GM23338 (cell line): Measurements from ENCODE around the gene FAM20C. TPM values are rescaled to one million over a fixed set of nuclear protein-coding genes. Genes with fewer than 3 reads are reported as not detected.

Experiments
- ATAC-seq: fragments of 200-7000 bp; cut with Tn5 transposase; 3 replicates; pipeline ENCODE4 v1.9.1; 2020
- DNase-seq: peaks from one replicate; pipeline ENCODE4 v3.0.0-alpha.2; 2015; ENCODE audit warnings: low spot score
- H2AFZ ChIP-seq: fragments of 200-600 bp; sonication (generic); 2 replicates; pipeline ENCODE4 v1.8.0; 2016; ENCODE audit warnings: antibody characterized with exemption, mild to moderate bottlenecking, moderate library complexity
- H3F3A ChIP-seq: fragments of 200-600 bp; sonication (generic); replicated peaks from 2 replicates; pipeline ENCODE4 v1.8.0; 2017; ENCODE audit warnings: antibody characterized with exemption, mixed run types, low read depth
- H3K27ac ChIP-seq: fragments of 200-600 bp; sonication (generic); 2 replicates; pipeline ENCODE4 v1.6.1; 2016; ENCODE audit warnings: low read depth
- H3K27me3 ChIP-seq: fragments of 200-600 bp; sonication (generic); 2 replicates; pipeline ENCODE4 v1.8.0; 2016; ENCODE audit warnings: mild to moderate bottlenecking, mixed run types, moderate library complexity; ENCODE audit not compliant: insufficient read depth
- H3K36me3 ChIP-seq: fragments of 200-600 bp; sonication (generic); 2 replicates; pipeline ENCODE4 v1.8.0; 2016; ENCODE audit warnings: mild to moderate bottlenecking; ENCODE audit not compliant: insufficient read depth
- H3K4me1 ChIP-seq: fragments of 200-600 bp; sonication (generic); 2 replicates; pipeline ENCODE4 v1.8.0; 2016; ENCODE audit warnings: mild to moderate bottlenecking, moderate library complexity; ENCODE audit not compliant: insufficient read depth
- H3K4me2 ChIP-seq: fragments of 200-600 bp; sonication (generic); 2 replicates; pipeline ENCODE4 v1.7.1; 2017; ENCODE audit warnings: mixed run types
- H3K4me3 ChIP-seq: fragments of 200-600 bp; sonication (generic); 2 replicates; pipeline ENCODE4 v1.6.1; 2016; ENCODE audit warnings: mixed run types
- H3K79me2 ChIP-seq: fragments of 200-600 bp; sonication (generic); replicated peaks from 2 replicates; pipeline ENCODE4 v1.8.0; 2017; ENCODE audit warnings: mild to moderate bottlenecking; ENCODE audit not compliant: insufficient read depth
- H3K9me2 ChIP-seq: fragments of 200-600 bp; sonication (generic); 2 replicates; pipeline ENCODE4 v1.8.0; 2017; ENCODE audit not compliant: insufficient read depth
- H4K20me1 ChIP-seq: fragments of 200-600 bp; sonication (generic); replicated peaks from 2 replicates; pipeline ENCODE4 v1.8.0; 2017; ENCODE audit warnings: mild to moderate bottlenecking; ENCODE audit not compliant: insufficient read depth
- H3K27ac Mint-ChIP-seq: 2 replicates; pipeline ENCODE4 v1.8.0; 2020; ENCODE audit warnings: inconsistent platforms, mild to moderate bottlenecking, moderate library complexity, mixed read lengths
- H3K27me3 Mint-ChIP-seq: 3 replicates; pipeline ENCODE4 v1.8.0; 2022; ENCODE audit warnings: low read depth, mild to moderate bottlenecking, moderate library complexity, mixed read lengths, inconsistent platforms; ENCODE audit not compliant: insufficient read depth, poor library complexity
- H3K36me3 Mint-ChIP-seq: 3 replicates; pipeline ENCODE4 v1.8.0; 2021; ENCODE audit warnings: low read depth, mild to moderate bottlenecking, inconsistent platforms, moderate library complexity, mixed read lengths
- H3K4me1 Mint-ChIP-seq: 3 replicates; pipeline ENCODE4 v1.8.0; 2020; ENCODE audit warnings: mild to moderate bottlenecking, inconsistent platforms, mixed read lengths
- H3K4me3 Mint-ChIP-seq: 3 replicates; pipeline ENCODE4 v1.8.0; 2021; ENCODE audit warnings: moderate library complexity, mild to moderate bottlenecking, inconsistent platforms, mixed read lengths
- H3K9me3 Mint-ChIP-seq: 3 replicates; pipeline ENCODE4 v1.8.0; 2020; ENCODE audit warnings: moderate library complexity, mild to moderate bottlenecking, inconsistent platforms, mixed read lengths
- CREB1 ChIP-seq: fragments of 250-450 bp; sonication (Bioruptor Pico); IDR thresholded peaks from 2 replicates; pipeline ENCODE4 v1.5.0; 2020; ENCODE audit warnings: low read depth, mild to moderate bottlenecking, moderate library complexity
- CTCF ChIP-seq, 2 experiments: fragments of 200-600 bp in 1 of 2; sonication (generic) in 1 of 2; conservative IDR thresholded peaks; 2 replicates each; pipeline versions ENCODE4 v1.5.1 to v1.6.1; 2016 to 2017; ENCODE audit warnings: antibody characterized with exemption in 2 of 2, low read depth in 2 of 2, mild to moderate bottlenecking in 2 of 2, moderate library complexity in 1 of 2
- ETS1 ChIP-seq: IDR thresholded peaks from 2 replicates; pipeline ENCODE4 v1.6.1; 2016; ENCODE audit warnings: antibody characterized with exemption
- EZH2phosphoT487 ChIP-seq: fragments of 200-600 bp; sonication (generic); IDR thresholded peaks from one replicate; pipeline ENCODE4 v1.8.1; 2018; ENCODE audit warnings: antibody characterized with exemption; ENCODE audit not compliant: unreplicated experiment
- JUNB ChIP-seq: IDR thresholded peaks from one replicate; pipeline ENCODE4 v1.6.1; 2016; ENCODE audit warnings: antibody characterized with exemption; ENCODE audit not compliant: unreplicated experiment
- NANOG ChIP-seq: IDR thresholded peaks from 2 replicates; pipeline ENCODE4 v1.6.1; 2016; ENCODE audit warnings: antibody characterized with exemption, borderline replicate concordance
- STAT1 ChIP-seq: IDR thresholded peaks from one replicate; pipeline ENCODE4 v1.6.1; 2016; ENCODE audit warnings: antibody characterized with exemption; ENCODE audit not compliant: unreplicated experiment
- ZNF462 ChIP-seq: fragments of 250-450 bp; sonication (Bioruptor Pico); IDR thresholded peaks from 2 replicates; pipeline ENCODE4 v1.5.0; 2020; ENCODE audit warnings: mild to moderate bottlenecking, moderate library complexity
- polyA plus RNA-seq: library from polyadenylated mRNA; unstranded; fragments of >200 nt; fragmentation: Nextera tagmentation; extraction: Ambion mirVana; gene quantifications from 2 replicates; pipeline ENCODE4 v1.2.1, GENCODE V29; 2016
- total RNA-seq: library from RNA; depleted of rRNA; stranded (reverse); fragments of >200 nt; shearing (Covaris generic); gene quantifications from 2 replicates; pipeline ENCODE4 v1.2.3, GENCODE V29; 2014

FAM20C gene
- total and polyA plus RNA-seq, 2 experiments from 2014 or later = 7.6 to 24.8 TPM

DNA sequence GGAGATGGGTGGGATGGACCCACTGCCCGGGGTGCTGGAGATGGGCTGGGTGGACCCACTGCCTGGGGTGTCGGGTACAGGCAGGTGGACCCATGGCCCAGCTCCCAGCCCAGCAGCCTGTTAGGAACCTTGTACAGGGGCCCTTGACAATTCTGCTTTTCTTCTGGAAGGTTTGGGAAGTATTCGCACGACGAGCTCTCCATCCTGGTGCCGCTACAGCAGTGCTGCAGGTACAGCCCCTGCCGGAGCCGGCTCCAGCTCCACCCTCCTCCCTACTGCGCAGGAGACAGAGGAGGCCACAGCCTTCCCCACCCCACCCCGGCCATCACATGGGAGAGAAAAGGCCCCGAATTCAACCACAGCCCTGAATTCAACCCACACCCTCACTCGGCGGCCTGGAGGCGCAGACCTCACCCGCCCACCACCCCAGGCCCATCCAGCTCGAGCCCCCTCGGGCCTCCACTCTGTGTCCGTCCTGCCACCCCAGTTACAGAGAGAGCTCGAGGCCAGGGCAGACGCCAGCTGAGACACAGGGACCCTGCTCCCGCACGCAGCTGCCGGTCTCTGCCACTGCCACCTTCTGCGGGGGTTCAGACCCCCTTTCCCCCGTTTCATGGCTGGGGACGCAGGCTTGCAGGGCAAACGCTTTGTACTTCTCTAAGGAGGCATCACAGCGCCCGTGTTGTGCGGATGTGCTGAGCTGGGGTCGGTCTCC is 66.3 kb downstream of the FAM20C start:
- Histone ChIP-seq H3K27me3 (no peaks in the 10 kb centered on the region), H3K4me1 (no peaks in the 10 kb centered on the region), H3K4me2 (no peak overlapping the region), H3K27ac (no peak overlapping the region), H2AFZ (no peak overlapping the region), H3K4me3 (no peak overlapping the region), H3K79me2 (no peaks in the 10 kb centered on the region), H4K20me1 (no peaks in the 10 kb centered on the region), H3K9me2 (no peaks in the 10 kb centered on the region), H3F3A (peaks cover 7% of the 10 kb centered on the region; the same call in 1 of the 2 replicates), H3K36me3 (peaks cover 10% of the 10 kb centered on the region; the same call in 1 of the 2 replicates)
- TF ChIP-seq CREB1 (CRISPR knock-in tag) (no peak), ZNF462 (CRISPR knock-in tag) (no peak)
- Mint-ChIP-seq H3K36me3 (peaks cover 89% of the 10 kb centered on the region), H3K27ac (no peak overlapping the region), H3K9me3 (peaks cover 85% of the 10 kb centered on the region), H3K4me3 (no peak overlapping the region), H3K4me1 (no peaks in the 10 kb centered on the region; the same call in 2 of the 3 replicates), H3K27me3 (peaks cover 40% of the 10 kb centered on the region)
- ATAC-seq (no peak), DNase-seq (no peak)

DNA sequence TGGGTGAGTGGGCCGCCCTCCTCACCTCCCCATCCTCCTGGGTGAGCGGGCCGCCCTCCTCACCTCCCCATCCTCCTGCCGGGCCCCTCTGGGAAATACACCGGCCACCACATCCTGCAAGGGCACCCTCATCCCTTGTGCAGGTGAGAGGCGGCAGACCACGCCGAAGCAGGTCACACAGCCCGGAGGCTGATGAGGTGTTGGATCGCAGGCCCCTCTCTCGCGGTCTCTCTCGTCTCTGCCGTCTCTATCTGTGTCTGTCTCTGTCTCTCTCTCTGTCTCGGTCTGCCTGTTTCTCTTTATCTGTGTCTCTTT is 66.8 kb downstream of the FAM20C start:
- Mint-ChIP-seq H3K9me3 (peaks cover 86% of the 10 kb centered on the region), H3K36me3 (peaks cover 87% of the 10 kb centered on the region), H3K27ac (no peak overlapping the region), H3K4me3 (no peak overlapping the region), H3K4me1 (no peaks in the 10 kb centered on the region; the same call in 2 of the 3 replicates), H3K27me3 (peaks cover 41% of the 10 kb centered on the region)
- no peak overlapping the region for H3K27ac ChIP-seq
- H3K79me2 ChIP-seq = no peaks in the 10 kb centered on the region
- no peak overlapping the region for H3K4me2 ChIP-seq
- H3K9me2 ChIP-seq = no peaks in the 10 kb centered on the region
- H3K4me3 ChIP-seq = no peak overlapping the region
- H3K36me3 ChIP-seq = peaks cover 10% of the 10 kb centered on the region; the same call in 1 of the 2 replicates
- H4K20me1 ChIP-seq = no peaks in the 10 kb centered on the region
- ATAC-seq (no peak), DNase-seq (no peak)
- H3K27me3 ChIP-seq = no peaks in the 10 kb centered on the region
- peaks cover 7% of the 10 kb centered on the region; the same call in 1 of the 2 replicates for H3F3A ChIP-seq
- no peak overlapping the region for H2AFZ ChIP-seq
- H3K4me1 ChIP-seq = no peaks in the 10 kb centered on the region
- TF ChIP-seq ETS1 (no peak), CTCF (conservative IDR thresholded peaks at IDR 0.05; ENCODE audit: low read depth in 2 of 2) (no peak), JUNB (no peak), NANOG (no peak), EZH2phosphoT487 (no peak), STAT1 (no peak)
